ENCODE data around the gene CARS2.
"Not testable (repeated sequence)": the region's sequence is repeated elsewhere in the genome, so short reads cannot be mapped to it uniquely, and the experiment has no call there.

The CARS2 gene, protein sequence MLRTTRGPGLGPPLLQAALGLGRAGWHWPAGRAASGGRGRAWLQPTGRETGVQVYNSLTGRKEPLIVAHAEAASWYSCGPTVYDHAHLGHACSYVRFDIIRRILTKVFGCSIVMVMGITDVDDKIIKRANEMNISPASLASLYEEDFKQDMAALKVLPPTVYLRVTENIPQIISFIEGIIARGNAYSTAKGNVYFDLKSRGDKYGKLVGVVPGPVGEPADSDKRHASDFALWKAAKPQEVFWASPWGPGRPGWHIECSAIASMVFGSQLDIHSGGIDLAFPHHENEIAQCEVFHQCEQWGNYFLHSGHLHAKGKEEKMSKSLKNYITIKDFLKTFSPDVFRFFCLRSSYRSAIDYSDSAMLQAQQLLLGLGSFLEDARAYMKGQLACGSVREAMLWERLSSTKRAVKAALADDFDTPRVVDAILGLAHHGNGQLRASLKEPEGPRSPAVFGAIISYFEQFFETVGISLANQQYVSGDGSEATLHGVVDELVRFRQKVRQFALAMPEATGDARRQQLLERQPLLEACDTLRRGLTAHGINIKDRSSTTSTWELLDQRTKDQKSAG

DNA sequence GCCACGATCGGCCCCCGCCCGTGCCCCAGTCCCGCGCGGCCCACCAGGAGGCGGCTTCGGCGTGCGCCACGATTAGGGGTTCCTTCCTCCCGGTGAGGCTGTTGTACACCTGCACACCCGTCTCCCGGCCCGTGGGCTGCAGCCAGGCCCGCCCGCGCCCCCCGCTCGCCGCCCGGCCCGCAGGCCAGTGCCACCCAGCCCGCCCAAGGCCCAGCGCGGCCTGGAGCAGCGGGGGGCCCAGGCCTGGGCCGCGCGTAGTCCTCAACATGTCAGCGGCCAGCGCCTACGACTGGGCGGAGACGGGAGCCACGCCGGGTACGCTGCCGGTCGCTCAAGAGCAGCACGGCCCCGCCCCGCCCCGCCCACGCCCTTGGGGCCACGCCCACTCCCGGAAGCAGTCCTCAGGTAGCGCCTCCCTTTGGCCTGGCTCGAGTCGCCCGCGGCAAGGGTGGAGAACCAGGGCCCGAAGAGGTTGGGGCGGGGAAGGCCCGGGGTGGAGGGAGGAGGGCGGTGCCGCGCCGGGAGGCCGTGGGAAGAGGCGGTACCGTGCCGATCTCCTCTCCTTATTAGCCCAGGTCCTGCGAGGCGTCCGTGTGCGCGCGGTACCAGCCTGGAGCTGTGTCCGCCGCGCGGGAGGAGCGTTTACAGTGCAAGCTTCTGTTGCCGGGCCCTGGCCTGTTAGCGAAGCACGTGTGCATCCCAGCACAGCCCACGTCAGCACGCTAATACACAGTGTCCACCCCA, at the start of gene CARS2:
CARS2 (minus strand) TSS at position 291 of the 744 bp plus-strand sequence; CDS start at position 268, 23 bp downstream.
- peaks cover 0 to 19% of the 10 kb centered on the region in 2 donors for H3K36me3 ChIP-seq (ENCODE audit: control insufficient read depth in 1 of 2, insufficient read depth in 2 of 2, low read length in 2 of 2)
- H3K4me1 ChIP-seq (ENCODE audit: control insufficient read depth in 1 of 2, insufficient read depth in 2 of 2, low read length in 2 of 2), result peaks cover 14 to 28% of the 10 kb centered on the region in 2 donors
- no peaks in the 10 kb centered on the region for H3K27me3 ChIP-seq (ENCODE audit: low read depth, low read length)
- peak within 1 kb of the TSS; percentile 54 for H3K27ac ChIP-seq (ENCODE audit: low read length)
- H3K9me3 ChIP-seq (ENCODE audit: control insufficient read depth in 1 of 2, low read length in 2 of 2), result no peaks in the 10 kb centered on the region
- peak within 1 kb of the TSS; percentile 71 to 79 for H3K4me3 ChIP-seq (ENCODE audit: low read depth in 1 of 2, low read length in 2 of 2)

DNA sequence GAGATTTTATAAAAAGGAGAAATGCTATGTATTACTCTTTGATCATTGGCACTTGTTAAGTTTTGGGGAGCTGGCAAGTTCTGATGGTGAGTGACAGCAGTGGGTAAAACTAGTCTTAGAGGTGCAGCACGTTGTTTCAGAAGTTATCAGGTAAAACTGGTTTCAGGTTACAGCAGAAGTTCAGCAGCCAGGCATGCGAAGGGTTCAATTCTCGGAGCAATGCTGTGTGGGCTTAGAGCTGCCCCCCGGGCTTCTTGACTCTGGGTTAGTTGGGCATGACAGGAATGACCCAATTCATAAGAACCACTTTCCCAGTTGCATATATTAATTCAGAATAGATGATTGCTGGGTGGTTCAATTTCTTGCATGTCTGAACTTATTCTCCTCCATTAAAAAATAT, 42.4 kb upstream of the CARS2 start:
- Histone ChIP-seq H3K36me3 (ENCODE audit: control insufficient read depth in 1 of 2, insufficient read depth in 2 of 2, low read length in 2 of 2) (no peaks in the 10 kb centered on the region), H3K4me3 (ENCODE audit: low read depth in 1 of 2, low read length in 2 of 2) (no peak overlapping the region), H3K27me3 (ENCODE audit: low read depth, low read length) (no peaks in the 10 kb centered on the region), H3K9me3 (ENCODE audit: control insufficient read depth in 1 of 2, low read length in 2 of 2) (peaks cover 0 to 2% of the 10 kb centered on the region in 2 donors), H3K27ac (ENCODE audit: low read length) (no peak overlapping the region), H3K4me1 (ENCODE audit: control insufficient read depth in 1 of 2, insufficient read depth in 2 of 2, low read length in 2 of 2) (no peaks in the 10 kb centered on the region)

DNA sequence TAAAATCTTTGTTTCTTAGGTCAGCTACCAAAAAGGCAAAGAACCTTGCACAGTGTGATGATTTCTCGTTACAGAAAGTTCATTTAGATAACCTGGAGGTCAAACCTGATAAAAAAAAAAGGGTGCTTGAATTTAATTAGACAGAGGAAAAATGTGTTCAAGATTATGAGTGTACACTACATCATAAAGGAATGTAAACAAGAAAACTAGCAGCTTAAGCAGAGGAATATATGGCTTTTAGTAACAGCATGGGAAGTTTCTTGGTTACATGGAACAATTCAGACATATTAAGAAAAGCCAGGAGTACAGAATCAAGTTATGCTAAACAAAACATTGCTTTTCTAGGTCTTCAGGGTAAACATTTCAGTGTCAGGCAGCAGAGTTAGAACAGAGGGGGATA, 40.5 kb upstream of the CARS2 start:
- H3K27ac ChIP-seq (ENCODE audit: low read length), result no peak overlapping the region
- no peaks in the 10 kb centered on the region for H3K9me3 ChIP-seq (ENCODE audit: control insufficient read depth in 1 of 2, low read length in 2 of 2)
- H3K36me3 ChIP-seq (ENCODE audit: control insufficient read depth in 1 of 2, insufficient read depth in 2 of 2, low read length in 2 of 2), result no peaks in the 10 kb centered on the region
- H3K27me3 ChIP-seq (ENCODE audit: low read depth, low read length), result no peaks in the 10 kb centered on the region
- no peak overlapping the region for H3K4me3 ChIP-seq (ENCODE audit: low read depth in 1 of 2, low read length in 2 of 2)
- H3K4me1 ChIP-seq (ENCODE audit: control insufficient read depth in 1 of 2, insufficient read depth in 2 of 2, low read length in 2 of 2), result no peaks in the 10 kb centered on the region

DNA sequence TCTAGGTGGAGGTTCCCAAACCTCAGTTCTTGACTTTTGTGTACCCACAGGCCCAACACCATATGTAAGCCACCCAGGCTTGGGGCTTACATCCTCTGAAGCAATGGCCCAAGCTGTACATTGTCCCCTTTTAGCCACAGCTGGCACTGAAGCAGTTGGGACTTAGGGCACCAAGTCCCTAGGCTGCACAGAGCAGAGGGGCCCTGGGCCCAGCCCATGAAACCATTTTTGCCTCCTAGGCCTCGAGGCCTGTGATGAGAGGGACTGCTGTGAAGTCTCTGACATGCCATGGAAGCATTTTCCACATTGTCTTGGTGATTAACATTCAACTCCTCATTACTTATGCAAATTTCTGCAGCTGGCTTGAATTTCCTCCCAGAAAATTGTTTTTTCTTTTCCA, 37.8 kb upstream of the CARS2 start:
- no peak overlapping the region for H3K4me3 ChIP-seq (ENCODE audit: low read depth in 1 of 2, low read length in 2 of 2)
- H3K36me3 ChIP-seq (ENCODE audit: control insufficient read depth in 1 of 2, insufficient read depth in 2 of 2, low read length in 2 of 2), result no peaks in the 10 kb centered on the region
- no peaks in the 10 kb centered on the region for H3K4me1 ChIP-seq (ENCODE audit: control insufficient read depth in 1 of 2, insufficient read depth in 2 of 2, low read length in 2 of 2)
- H3K27me3 ChIP-seq (ENCODE audit: low read depth, low read length), result no peaks in the 10 kb centered on the region
- no peak overlapping the region for H3K27ac ChIP-seq (ENCODE audit: low read length)
- H3K9me3 ChIP-seq (ENCODE audit: control insufficient read depth in 1 of 2, low read length in 2 of 2), result no peaks in the 10 kb centered on the region

DNA sequence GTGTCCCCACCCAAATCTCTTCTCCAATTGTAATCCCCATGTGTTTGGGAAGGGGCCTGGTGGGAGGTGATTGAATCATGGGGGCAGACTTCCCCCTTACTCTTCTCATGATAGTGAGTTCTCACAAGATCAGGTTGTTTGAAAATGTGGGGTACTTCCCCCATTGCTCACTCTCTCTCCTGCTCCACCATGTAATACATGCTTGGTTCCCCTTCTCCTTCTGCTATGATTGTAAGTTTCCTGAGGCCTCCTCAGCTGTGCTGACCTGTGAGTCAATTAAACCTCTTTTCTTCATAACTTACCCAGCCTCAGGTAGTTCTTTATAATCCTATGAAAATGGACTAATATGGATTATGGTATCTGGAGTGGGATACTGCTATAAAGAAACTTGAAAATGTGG, 31.6 kb upstream of the CARS2 start:
- Histone ChIP-seq H3K4me3 (ENCODE audit: low read depth in 1 of 2, low read length in 2 of 2) (no peak overlapping the region), H3K36me3 (ENCODE audit: control insufficient read depth in 1 of 2, insufficient read depth in 2 of 2, low read length in 2 of 2) (no peaks in the 10 kb centered on the region), H3K4me1 (ENCODE audit: control insufficient read depth in 1 of 2, insufficient read depth in 2 of 2, low read length in 2 of 2) (no peaks in the 10 kb centered on the region), H3K27ac (ENCODE audit: low read length) (no peak overlapping the region), H3K9me3 (ENCODE audit: control insufficient read depth in 1 of 2, low read length in 2 of 2) (no peaks in the 10 kb centered on the region), H3K27me3 (ENCODE audit: low read depth, low read length) (no peaks in the 10 kb centered on the region)

DNA sequence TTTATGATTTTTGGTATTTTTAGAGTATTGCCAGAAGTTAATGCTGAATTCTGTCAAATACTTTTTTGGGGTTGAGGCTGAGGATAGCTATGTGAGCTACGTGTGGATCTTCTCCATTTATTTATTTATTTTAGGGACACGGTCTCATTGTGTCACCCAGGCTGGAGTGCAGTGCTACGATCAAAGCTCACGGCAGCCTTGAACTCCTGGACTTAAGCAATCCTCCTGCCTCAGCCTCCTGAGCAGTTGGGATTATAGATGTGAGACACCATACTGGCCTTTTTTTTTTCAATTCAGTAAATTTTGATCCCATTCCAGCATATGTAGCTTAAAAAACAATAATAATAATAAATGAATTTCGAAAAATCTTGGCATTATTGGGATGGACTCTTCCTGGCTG, 28.6 kb upstream of the CARS2 start:
- Histone ChIP-seq H3K4me3 (ENCODE audit: low read depth in 1 of 2, low read length in 2 of 2) (no peak overlapping the region), H3K27me3 (ENCODE audit: low read depth, low read length) (no peaks in the 10 kb centered on the region), H3K4me1 (ENCODE audit: control insufficient read depth in 1 of 2, insufficient read depth in 2 of 2, low read length in 2 of 2) (no peaks in the 10 kb centered on the region), H3K27ac (ENCODE audit: low read length) (no peak overlapping the region), H3K9me3 (ENCODE audit: control insufficient read depth in 1 of 2, low read length in 2 of 2) (no peaks in the 10 kb centered on the region), H3K36me3 (ENCODE audit: control insufficient read depth in 1 of 2, insufficient read depth in 2 of 2, low read length in 2 of 2) (no peaks in the 10 kb centered on the region)

DNA sequence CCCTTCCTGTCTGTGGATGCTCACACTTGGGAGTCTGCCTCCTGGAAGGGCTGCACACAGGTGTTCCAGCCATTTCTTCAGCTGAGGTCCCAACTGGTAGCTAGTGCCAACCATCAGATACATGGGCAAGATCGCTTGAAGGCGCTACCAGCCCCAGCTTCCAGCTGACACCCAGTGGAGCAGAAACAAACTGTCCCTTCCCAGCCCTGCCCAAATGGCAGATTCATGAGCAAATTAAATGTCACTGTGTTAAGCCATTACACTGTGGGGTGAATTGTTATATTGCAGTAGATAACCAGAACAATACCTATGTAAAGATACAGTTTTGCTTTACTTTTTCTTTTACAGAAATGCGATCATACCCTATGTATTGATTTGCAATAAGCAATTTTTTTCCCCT, 25.2 kb upstream of the CARS2 start:
- Histone ChIP-seq H3K9me3 (ENCODE audit: control insufficient read depth in 1 of 2, low read length in 2 of 2) (no peaks in the 10 kb centered on the region), H3K4me3 (ENCODE audit: low read depth in 1 of 2, low read length in 2 of 2) (no peak overlapping the region), H3K36me3 (ENCODE audit: control insufficient read depth in 1 of 2, insufficient read depth in 2 of 2, low read length in 2 of 2) (no peaks in the 10 kb centered on the region), H3K27me3 (ENCODE audit: low read depth, low read length) (no peaks in the 10 kb centered on the region), H3K27ac (ENCODE audit: low read length) (no peak overlapping the region), H3K4me1 (ENCODE audit: control insufficient read depth in 1 of 2, insufficient read depth in 2 of 2, low read length in 2 of 2) (no peaks in the 10 kb centered on the region)

DNA sequence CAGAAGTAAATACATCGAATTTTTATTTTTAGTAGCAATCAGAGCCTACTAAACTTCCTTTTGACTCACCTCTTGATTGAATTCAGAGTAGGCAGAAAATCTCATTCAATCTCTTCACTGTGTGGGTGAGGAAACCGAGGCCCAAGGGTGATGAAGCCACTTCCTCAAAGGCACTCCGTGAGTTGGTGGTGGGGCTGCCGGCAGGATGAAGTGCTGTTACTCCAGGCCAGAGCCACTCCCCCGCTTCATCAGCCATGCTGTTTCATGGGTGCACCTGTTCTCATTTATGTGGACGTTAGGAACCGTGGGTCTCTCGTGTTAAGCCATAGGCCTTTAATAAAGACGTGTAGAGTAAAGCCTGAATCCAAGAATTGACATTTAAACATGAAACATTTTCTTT, 20.8 kb upstream of the CARS2 start:
- Histone ChIP-seq H3K9me3 (ENCODE audit: control insufficient read depth in 1 of 2, low read length in 2 of 2) (no peaks in the 10 kb centered on the region), H3K36me3 (ENCODE audit: control insufficient read depth in 1 of 2, insufficient read depth in 2 of 2, low read length in 2 of 2) (no peaks in the 10 kb centered on the region), H3K4me3 (ENCODE audit: low read depth in 1 of 2, low read length in 2 of 2) (no peak overlapping the region), H3K27ac (ENCODE audit: low read length) (no peak overlapping the region), H3K27me3 (ENCODE audit: low read depth, low read length) (no peaks in the 10 kb centered on the region), H3K4me1 (ENCODE audit: control insufficient read depth in 1 of 2, insufficient read depth in 2 of 2, low read length in 2 of 2) (no peaks in the 10 kb centered on the region)

DNA sequence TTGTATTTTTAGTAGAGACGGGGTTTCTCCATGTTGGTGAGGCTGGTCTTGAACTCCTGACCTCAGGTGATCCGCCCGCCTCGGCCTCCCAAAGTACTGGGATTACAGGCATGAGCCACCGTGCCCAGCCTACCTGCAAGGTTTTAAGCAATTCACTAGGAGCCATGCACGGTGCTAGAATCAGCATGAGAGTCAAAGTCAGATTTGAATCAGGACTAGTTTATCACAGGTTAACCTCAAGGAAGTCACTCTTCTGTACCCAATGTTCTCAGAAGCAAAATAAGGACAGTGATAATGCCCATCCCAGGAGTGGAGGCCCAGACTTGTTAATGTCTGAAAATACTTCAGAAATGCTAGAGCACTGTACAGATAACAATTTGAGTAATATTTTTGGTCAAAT, 20.2 kb upstream of the CARS2 start:
- not testable (repeated sequence) for H3K36me3 ChIP-seq (ENCODE audit: control insufficient read depth in 1 of 2, insufficient read depth in 2 of 2, low read length in 2 of 2); H3K27me3 ChIP-seq (ENCODE audit: low read depth, low read length); H3K4me3 ChIP-seq (ENCODE audit: low read depth in 1 of 2, low read length in 2 of 2); H3K4me1 ChIP-seq (ENCODE audit: control insufficient read depth in 1 of 2, insufficient read depth in 2 of 2, low read length in 2 of 2); H3K9me3 ChIP-seq (ENCODE audit: control insufficient read depth in 1 of 2, low read length in 2 of 2); H3K27ac ChIP-seq (ENCODE audit: low read length)

DNA sequence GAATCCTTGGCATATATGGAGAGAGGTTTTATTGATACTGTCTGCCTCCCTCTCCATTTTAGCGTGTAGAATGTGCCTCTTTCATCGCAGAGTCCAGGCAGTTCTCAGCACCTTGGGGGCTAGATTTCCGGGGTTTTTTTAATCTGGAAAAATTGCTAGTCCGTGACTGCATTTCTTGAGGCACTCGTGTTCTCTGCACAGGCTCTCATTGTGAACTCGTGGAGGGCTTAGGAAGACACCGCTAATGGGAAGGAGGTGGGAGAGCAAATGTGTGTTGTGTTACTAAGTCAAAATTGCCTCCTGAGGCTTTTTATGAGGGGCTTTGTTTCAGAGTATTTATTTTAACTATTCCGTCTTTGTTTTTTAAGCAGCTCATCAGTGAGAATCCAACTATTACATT, 17.7 kb upstream of the CARS2 start:
- Histone ChIP-seq H3K36me3 (ENCODE audit: control insufficient read depth in 1 of 2, insufficient read depth in 2 of 2, low read length in 2 of 2) (peaks cover 8 to 10% of the 10 kb centered on the region in 2 donors), H3K4me1 (ENCODE audit: control insufficient read depth in 1 of 2, insufficient read depth in 2 of 2, low read length in 2 of 2) (no peaks in the 10 kb centered on the region), H3K4me3 (ENCODE audit: low read depth in 1 of 2, low read length in 2 of 2) (no peak overlapping the region), H3K9me3 (ENCODE audit: control insufficient read depth in 1 of 2, low read length in 2 of 2) (no peaks in the 10 kb centered on the region), H3K27me3 (ENCODE audit: low read depth, low read length) (no peaks in the 10 kb centered on the region), H3K27ac (ENCODE audit: low read length) (no peak overlapping the region)

DNA sequence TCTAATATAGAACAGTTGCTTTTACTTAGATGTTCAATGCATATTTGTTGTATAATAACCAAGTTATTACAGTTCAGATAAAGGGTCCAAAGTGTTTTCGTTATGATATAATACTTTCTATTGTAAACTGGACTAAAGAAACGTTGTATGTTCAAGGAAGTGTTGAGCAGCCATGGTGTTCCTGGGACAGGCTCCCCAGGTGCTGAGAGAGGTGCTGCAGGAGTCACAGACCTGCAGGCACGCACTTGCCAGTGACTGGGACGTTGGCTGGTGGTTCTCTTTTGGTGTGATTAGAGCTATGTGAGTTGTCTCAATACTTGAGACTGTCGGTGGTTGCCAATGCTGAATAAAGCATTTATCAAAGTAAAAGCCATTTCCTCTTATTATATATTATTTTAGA, 17.1 kb upstream of the CARS2 start:
- peaks cover 8 to 10% of the 10 kb centered on the region in 2 donors for H3K36me3 ChIP-seq (ENCODE audit: control insufficient read depth in 1 of 2, insufficient read depth in 2 of 2, low read length in 2 of 2)
- no peaks in the 10 kb centered on the region for H3K9me3 ChIP-seq (ENCODE audit: control insufficient read depth in 1 of 2, low read length in 2 of 2)
- H3K4me1 ChIP-seq (ENCODE audit: control insufficient read depth in 1 of 2, insufficient read depth in 2 of 2, low read length in 2 of 2), result peaks cover 3% of the 10 kb centered on the region in 2 donors
- H3K27ac ChIP-seq (ENCODE audit: low read length), result no peak overlapping the region
- H3K4me3 ChIP-seq (ENCODE audit: low read depth in 1 of 2, low read length in 2 of 2), result no peak overlapping the region
- H3K27me3 ChIP-seq (ENCODE audit: low read depth, low read length), result no peaks in the 10 kb centered on the region
